T1000 (cell line): ENCODE data around the gene RPL13A.
A peak's percentile ranks its signal among the peaks of the same experiment; 100 is the strongest.
"Not testable (repeated sequence)": the region's sequence is repeated elsewhere in the genome, so short reads cannot be mapped to it uniquely, and the experiment has no call there.

Experiments
- DNase-seq: peaks from one replicate; lab custom pipeline; 2025; ENCODE audit warnings: mixed read lengths; lab: John Stamatoyannopoulos, UW

Gene RPL13A

GRCh38 chr19:49456326-49456725 lies 31.1 kb upstream of the RPL13A start:
- no peak for DNase-seq

GRCh38 chr19:49458567-49458903 lies 28.9 kb upstream of the RPL13A start:
- no peak for DNase-seq

GRCh38 chr19:49459388-49459787 lies 28.0 kb upstream of the RPL13A start:
- no peak for DNase-seq

- not testable (repeated sequence) for DNase-seq
Observed at GRCh38 chr19:49461130-49461529, 26.3 kb upstream of the RPL13A start.

GRCh38 chr19:49461656-49462055 lies 25.8 kb upstream of the RPL13A start:
- no peak for DNase-seq

GRCh38 chr19:49462492-49462891 lies 24.9 kb upstream of the RPL13A start:
- DNase-seq, result no peak

GRCh38 chr19:49463960-49464740 lies 23.3 kb upstream of the RPL13A start:
- no peak for DNase-seq

- no peak for DNase-seq
Observed at GRCh38 chr19:49465371-49465770, 22.0 kb upstream of the RPL13A start.

GRCh38 chr19:49468199-49468598 lies 19.2 kb upstream of the RPL13A start:
- no peak for DNase-seq

GRCh38 chr19:49468746-49469447 lies 18.5 kb upstream of the RPL13A start:
- DNase-seq, result no peak

GRCh38 chr19:49469828-49470614 lies 17.4 kb upstream of the RPL13A start:
- no peak for DNase-seq

GRCh38 chr19:49470615-49470978 lies 16.8 kb upstream of the RPL13A start:
- DNase-seq, result no peak

- no peak for DNase-seq
Observed at GRCh38 chr19:49472936-49473335, 14.5 kb upstream of the RPL13A start.

- not testable (repeated sequence) for DNase-seq
Observed at GRCh38 chr19:49473501-49473867, 13.9 kb upstream of the RPL13A start.

- DNase-seq, result peak; percentile 71
Observed at GRCh38 chr19:49473868-49474541, 13.4 kb upstream of the RPL13A start, which contains the start of gene FLT3LG. TSS of gene FLT3LG (plus strand) at chr19:49474215. CDS start at chr19:49474640, 425 bp downstream.

GRCh38 chr19:49474542-49474924 lies 12.9 kb upstream of the RPL13A start:
- no peak for DNase-seq

- DNase-seq, result no peak
Observed at GRCh38 chr19:49475191-49475917, 12.1 kb upstream of the RPL13A start.

GRCh38 chr19:49475995-49476880 lies 11.2 kb upstream of the RPL13A start:
- no peak for DNase-seq

GRCh38 chr19:49479975-49480628 lies 7.3 kb upstream of the RPL13A start:
- no peak for DNase-seq
